ENCODE data around the gene MTMR6. TPM values are rescaled to one million over a fixed set of nuclear protein-coding genes. Genes with fewer than 3 reads are reported as not detected.

MTMR6 gene
- total RNA-seq, 1 experiment from 2014 or later: 21.5 TPM

GRCh38 chr13:25227690-25228089, 59.6 kb downstream of the MTMR6 start:
- no peak overlapping the region for H3K27ac Mint-ChIP-seq (ENCODE audit: low read depth, unreplicated experiment)
- intact Hi-C loops (cut with micrococcal nuclease): no loop called here
- BruUV-seq (replicated peaks): no TSS peak
- no peaks in the 10 kb centered on the region for H3K9me3 Mint-ChIP-seq (ENCODE audit: unreplicated experiment)
- ChIA-PET CTCF (interaction anchor here (0.7 to 0.8 kb wide), 2 partner anchors 56 to 508 kb away, joined by 3 to 6 read pairs; no protein-coding TSS in a partner anchor), POLR2A (no interaction called here)
- no peak for DNase-seq (ENCODE audit: unreplicated experiment)
- peaks cover 6% of the 10 kb centered on the region for H3K36me3 Mint-ChIP-seq (ENCODE audit: insufficient read depth, unreplicated experiment)
- no peak overlapping the region for H3K4me3 Mint-ChIP-seq (ENCODE audit: unreplicated experiment)
- H3K27me3 Mint-ChIP-seq (ENCODE audit: insufficient read depth, unreplicated experiment): peaks cover 18% of the 10 kb centered on the region
- TF ChIP-seq CTCF (IDR thresholded peaks at IDR 0.05; ENCODE audit: unreplicated experiment): no peak
- H3K4me1 Mint-ChIP-seq (ENCODE audit: insufficient read depth, unreplicated experiment): no peaks in the 10 kb centered on the region

GRCh38 chr13:25225970-25226369, 61.3 kb downstream of the MTMR6 start:
- no TSS peak for BruUV-seq (replicated peaks)

GRCh38 chr13:25224151-25224550, 63.1 kb downstream of the MTMR6 start:
- TF ChIP-seq CTCF (IDR thresholded peaks at IDR 0.05; ENCODE audit: unreplicated experiment): no peak
- no TSS peak for BruUV-seq (replicated peaks)
- H3K4me3 Mint-ChIP-seq (ENCODE audit: unreplicated experiment): no peak overlapping the region
- H3K9me3 Mint-ChIP-seq (ENCODE audit: unreplicated experiment): no peaks in the 10 kb centered on the region
- no peaks in the 10 kb centered on the region for H3K4me1 Mint-ChIP-seq (ENCODE audit: insufficient read depth, unreplicated experiment)
- peaks cover 13% of the 10 kb centered on the region for H3K27me3 Mint-ChIP-seq (ENCODE audit: insufficient read depth, unreplicated experiment)
- CTCF ChIA-PET: interaction anchor here (0.6 kb wide), 1 partner anchor 229 kb away, joined by 3 read pairs; no protein-coding TSS in a partner anchor
- H3K27ac Mint-ChIP-seq (ENCODE audit: low read depth, unreplicated experiment): no peak overlapping the region
- POLR2A ChIA-PET: no interaction called here
- DNase-seq (ENCODE audit: unreplicated experiment): no peak
- H3K36me3 Mint-ChIP-seq (ENCODE audit: insufficient read depth, unreplicated experiment): peaks cover 6% of the 10 kb centered on the region
- intact Hi-C loops (cut with micrococcal nuclease): no loop called here

More at GRCh38 chr13:25225970-25226369, 61.3 kb downstream of the MTMR6 start:
- H3K36me3 Mint-ChIP-seq (ENCODE audit: insufficient read depth, unreplicated experiment): peaks cover 6% of the 10 kb centered on the region
- H3K27ac Mint-ChIP-seq (ENCODE audit: low read depth, unreplicated experiment): no peak overlapping the region
- H3K27me3 Mint-ChIP-seq (ENCODE audit: insufficient read depth, unreplicated experiment): peaks cover 18% of the 10 kb centered on the region
- no peak for TF ChIP-seq CTCF (IDR thresholded peaks at IDR 0.05; ENCODE audit: unreplicated experiment)
- ChIA-PET CTCF (no interaction called here), POLR2A (no interaction called here)
- no peaks in the 10 kb centered on the region for H3K9me3 Mint-ChIP-seq (ENCODE audit: unreplicated experiment)
- DNase-seq (ENCODE audit: unreplicated experiment): no peak
- H3K4me1 Mint-ChIP-seq (ENCODE audit: insufficient read depth, unreplicated experiment): no peaks in the 10 kb centered on the region
- intact Hi-C loops (cut with micrococcal nuclease): no loop called here
- no peak overlapping the region for H3K4me3 Mint-ChIP-seq (ENCODE audit: unreplicated experiment)

- no peak for TF ChIP-seq CTCF (IDR thresholded peaks at IDR 0.05; ENCODE audit: unreplicated experiment)
- Mint-ChIP-seq H3K27me3 (ENCODE audit: insufficient read depth, unreplicated experiment) (no peaks in the 10 kb centered on the region), H3K27ac (ENCODE audit: low read depth, unreplicated experiment) (no peak overlapping the region), H3K36me3 (ENCODE audit: insufficient read depth, unreplicated experiment) (peaks cover 6% of the 10 kb centered on the region), H3K4me3 (ENCODE audit: unreplicated experiment) (no peak overlapping the region), H3K4me1 (ENCODE audit: insufficient read depth, unreplicated experiment) (no peaks in the 10 kb centered on the region), H3K9me3 (ENCODE audit: unreplicated experiment) (no peaks in the 10 kb centered on the region)
- POLR2A ChIA-PET: interaction anchor here (0.6 kb wide), 1 partner anchor 1335 kb away, joined by 4 read pairs; the partner anchor contains the start of gene WASF3
- CTCF ChIA-PET: interaction anchor here (0.6 to 1.7 kb wide), 2 partner anchors 10 to 11 kb away, joined by 3 read pairs; no protein-coding TSS in a partner anchor
- BruUV-seq (replicated peaks): no TSS peak
- intact Hi-C loops (cut with micrococcal nuclease): no loop called here
- DNase-seq (ENCODE audit: unreplicated experiment): no peak
These were observed 64.5 kb downstream of the MTMR6 start for GRCh38 chr13:25222740-25223139.
